Stomach (tissue), 4 donors: ENCODE data around the gene NAV3.

Experiments used
- CTCF ChIP-seq, 7 experiments: fragments of 450-650 bp in 4 of 7; fragments of 200-600 bp in 3 of 7; sonication (generic) in 3 of 7; IDR thresholded peaks; one replicate each; pipeline ENCODE4 v1.5.1; 2016 to 2019; ENCODE audit warnings: antibody characterized with exemption in 7 of 7, control low read depth in 2 of 7, mild to moderate bottlenecking in 1 of 7
- POLR2A ChIP-seq, 4 donors: fragments of 450-650 bp; IDR thresholded peaks; one replicate each; pipeline ENCODE4 v1.6.1; 2016; ENCODE audit warnings: antibody characterized with exemption in 4 of 4, control low read depth in 2 of 4, mild to moderate bottlenecking in 1 of 4, moderate library complexity in 1 of 4
- POLR2AphosphoS5 ChIP-seq, 3 donors: sonication (generic); formaldehyde crosslinking; IDR thresholded peaks; one replicate each; pipeline ENCODE4 v1.6.1; 2016; ENCODE audit warnings: antibody characterized with exemption in 3 of 3

GRCh38 chr12:78057075-78057474 lies 226.4 kb downstream of the NAV3 start:
- TF ChIP-seq CTCF (IDR thresholded peaks at IDR 0.05) = no peak
- no peak for TF ChIP-seq POLR2AphosphoS5 (IDR thresholded peaks at IDR 0.05)
- no peak for TF ChIP-seq POLR2A (IDR thresholded peaks at IDR 0.05)
